K562 (cell line): Measurements from ENCODE around the gene MAP3K2. TPM values are rescaled to one million over a fixed set of nuclear protein-coding genes. Genes with fewer than 3 reads are reported as not detected.
A peak's percentile ranks its signal among the peaks of the same experiment; 100 is the strongest.

Source experiments
- HDAC8 ChIP-seq: fragments of 450-650 bp; IDR thresholded peaks from 2 replicates; pipeline ENCODE4 v1.6.1; 2016; ENCODE audit warnings: mild to moderate bottlenecking, missing genetic modification characterization, moderate library complexity, missing compliant biosample characterization
- KDM5B ChIP-seq: fragments of 200-600 bp; sonication (generic); IDR thresholded peaks from 2 replicates; pipeline ENCODE4 v1.6.1; 2012; ENCODE audit warnings: low read depth, mild to moderate bottlenecking, moderate library complexity, low read length, control low read depth, inconsistent platforms; ENCODE audit not compliant: insufficient replicate concordance
- MEIS2 ChIP-seq: fragments of 450-650 bp; IDR thresholded peaks from 2 replicates; pipeline ENCODE4 v1.6.1; 2014; ENCODE audit warnings: mild to moderate bottlenecking; ENCODE audit not compliant: partially characterized antibody
- NCOA6 ChIP-seq: fragments of 450-650 bp; IDR thresholded peaks from 2 replicates; pipeline ENCODE4 v1.6.1; 2017; ENCODE audit warnings: mild to moderate bottlenecking
- NFXL1 ChIP-seq: fragments of 450-650 bp; formaldehyde crosslinking; IDR thresholded peaks from 2 replicates; pipeline ENCODE4 v1.4.0; 2021; ENCODE audit warnings: mild to moderate bottlenecking
- PATZ1 ChIP-seq: fragments of 250-450 bp; sonication (Bioruptor Pico); IDR thresholded peaks from 2 replicates; pipeline ENCODE4 v1.5.0; 2020; ENCODE audit warnings: mild to moderate bottlenecking, borderline replicate concordance
- PURB ChIP-seq: sonication (generic); formaldehyde crosslinking; IDR thresholded peaks from 2 replicates; pipeline ENCODE4 v1.9.0; 2021; ENCODE audit warnings: low read depth, mild to moderate bottlenecking, missing genetic modification reagents
- RFX5 ChIP-seq: IDR thresholded peaks from 2 replicates; pipeline ENCODE4 v1.6.1; 2011; ENCODE audit warnings: low read depth, mild to moderate bottlenecking, improper control_type of control experiment, low read length
- RNF2 ChIP-seq: sonication (generic); IDR thresholded peaks from 2 replicates; pipeline ENCODE4 v1.6.1; 2016
- SFPQ ChIP-seq: fragments of 200-400 bp; formaldehyde crosslinking; IDR thresholded peaks from 2 replicates; pipeline ENCODE4 v1.6.1; 2017; ENCODE audit warnings: mild to moderate bottlenecking, low read depth, low read length, moderate library complexity
- SIN3A ChIP-seq, 2 experiments: fragments of 150-350 bp in 1 of 2; IDR thresholded peaks; 2 replicates each; pipeline ENCODE4 v1.6.1; 2011 to 2016; ENCODE audit warnings: borderline replicate concordance in 2 of 2, low read depth in 2 of 2, low read length in 2 of 2, mild to moderate bottlenecking in 2 of 2, moderate library complexity in 2 of 2; ENCODE audit not compliant: control insufficient read depth in 1 of 2
- SMC3 ChIP-seq: conservative IDR thresholded peaks from 2 replicates; pipeline ENCODE4 v1.6.1; 2011; ENCODE audit warnings: low read depth, low read length, improper control_type of control experiment; ENCODE audit not compliant: insufficient read depth
- SPI1 ChIP-seq: IDR thresholded peaks from 2 replicates; pipeline ENCODE4 v1.6.1; 2011; ENCODE audit warnings: low read depth, low read length, control low read depth, borderline replicate concordance
- USF2 ChIP-seq: sonication (generic); formaldehyde crosslinking; IDR thresholded peaks from 2 replicates; pipeline ENCODE4 v1.5.0; 2020; ENCODE audit warnings: missing genetic modification reagents
- ZBTB9 ChIP-seq: fragments of 450-650 bp; formaldehyde crosslinking; IDR thresholded peaks from 2 replicates; pipeline ENCODE4 v1.4.0; 2020; ENCODE audit warnings: mild to moderate bottlenecking, moderate library complexity
- ZNF133 ChIP-seq: fragments of 250-450 bp; sonication (Bioruptor Pico); IDR thresholded peaks from 2 replicates; pipeline ENCODE4 v1.4.0; 2020; ENCODE audit warnings: mild to moderate bottlenecking
- ZNF780A ChIP-seq: fragments of 250-450 bp; sonication (Bioruptor Pico); IDR thresholded peaks from 2 replicates; pipeline ENCODE4 v1.5.0; 2021; ENCODE audit warnings: mild to moderate bottlenecking
- ZSCAN32 ChIP-seq: fragments of 450-650 bp; formaldehyde crosslinking; IDR thresholded peaks from 2 replicates; pipeline ENCODE4 v1.4.0; 2020; ENCODE audit warnings: mild to moderate bottlenecking, moderate library complexity
- polyA plus RNA-seq, 8 experiments: library from polyadenylated mRNA; depleted of rRNA in 4 of 8; stranded (reverse) in 5 of 8; unstranded in 3 of 8; fragments of >200 nt; fragmentation: Nextera tagmentation in 2 of 8; fragmentation: Illumina TruSeq in 1 of 8; extraction: Ambion mirVana in 2 of 8; extraction: Trizol in 1 of 8; gene quantifications; 2 replicates each; pipeline versions ENCODE4 v1.2.1 to v1.2.3, GENCODE V29; 2011 to 2014; ENCODE audit warnings: inconsistent platforms in 1 of 8, missing spikeins in 1 of 8
- total RNA-seq, 7 experiments: library from RNA; depleted of rRNA in 6 of 7; stranded (reverse); fragments of >200 nt in 6 of 7; fragmentation: Illumina TruSeq in 2 of 7; extraction: Trizol in 2 of 7; gene quantifications; 2 replicates each; pipeline versions ENCODE4 v1.2.1 to v1.2.3, GENCODE V29; 2011 to 2021; ENCODE audit warnings: low replicate concordance in 1 of 7
- TF ChIP-seq, protein P1 (sequence below): fragments of 450-650 bp; IDR thresholded peaks from 2 replicates; pipeline ENCODE4 v1.6.1; 2016; ENCODE audit warnings: mild to moderate bottlenecking

Gene MAP3K2
- total and polyA plus RNA-seq, 9 of the 15 experiments (the other 6 are each of a cell fraction or from before 2014, with no cell fraction given), result 1.2 to 14.2 (median 5.7) TPM

- TF ChIP-seq SFPQ (no peak), ZNF780A (CRISPR knock-in tag) (no peak), PURB (no peak), KDM5B (peak; percentile 13), NCOA6 (no peak), ZNF133 (no peak), USF2 (CRISPR knock-in tag) (no peak), SPI1 (no peak), MEIS2 (no peak), SMC3 (no peak), ZBTB9 (peak; percentile 38; the same call in 1 of the 2 replicates), RNF2 (no peak), NFXL1 (CRISPR knock-in tag) (no peak), PATZ1 (CRISPR knock-in tag) (no peak), HDAC8 (tag) (no peak), ZSCAN32 (CRISPR knock-in tag) (no peak), SIN3A (IDR thresholded peaks at IDR 0.05; ENCODE audit: borderline replicate concordance in 2 of 2, control insufficient read depth in 1 of 2, low read depth in 2 of 2, low read length in 2 of 2) (no peak), RFX5 (no peak)
- TF ChIP-seq, protein P1, sequence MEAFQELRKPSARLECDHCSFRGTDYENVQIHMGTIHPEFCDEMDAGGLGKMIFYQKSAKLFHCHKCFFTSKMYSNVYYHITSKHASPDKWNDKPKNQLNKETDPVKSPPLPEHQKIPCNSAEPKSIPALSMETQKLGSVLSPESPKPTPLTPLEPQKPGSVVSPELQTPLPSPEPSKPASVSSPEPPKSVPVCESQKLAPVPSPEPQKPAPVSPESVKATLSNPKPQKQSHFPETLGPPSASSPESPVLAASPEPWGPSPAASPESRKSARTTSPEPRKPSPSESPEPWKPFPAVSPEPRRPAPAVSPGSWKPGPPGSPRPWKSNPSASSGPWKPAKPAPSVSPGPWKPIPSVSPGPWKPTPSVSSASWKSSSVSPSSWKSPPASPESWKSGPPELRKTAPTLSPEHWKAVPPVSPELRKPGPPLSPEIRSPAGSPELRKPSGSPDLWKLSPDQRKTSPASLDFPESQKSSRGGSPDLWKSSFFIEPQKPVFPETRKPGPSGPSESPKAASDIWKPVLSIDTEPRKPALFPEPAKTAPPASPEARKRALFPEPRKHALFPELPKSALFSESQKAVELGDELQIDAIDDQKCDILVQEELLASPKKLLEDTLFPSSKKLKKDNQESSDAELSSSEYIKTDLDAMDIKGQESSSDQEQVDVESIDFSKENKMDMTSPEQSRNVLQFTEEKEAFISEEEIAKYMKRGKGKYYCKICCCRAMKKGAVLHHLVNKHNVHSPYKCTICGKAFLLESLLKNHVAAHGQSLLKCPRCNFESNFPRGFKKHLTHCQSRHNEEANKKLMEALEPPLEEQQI, result no peak
Measured at GRCh38 chr2:127408004-127408806, 20.4 kb upstream of the MAP3K2 start (continued).
